GM19025 (cell line): Measurements from ENCODE around the gene MICAL3.

Experiments
- ATAC-seq: cut with Tn5 transposase; IDR thresholded peaks from one replicate; pipeline ENCODE4 v1.9.1; 2021; ENCODE audit warnings: mild to moderate bottlenecking, low read depth, moderate library complexity; ENCODE audit not compliant: unreplicated experiment

The MICAL3 gene

DNA sequence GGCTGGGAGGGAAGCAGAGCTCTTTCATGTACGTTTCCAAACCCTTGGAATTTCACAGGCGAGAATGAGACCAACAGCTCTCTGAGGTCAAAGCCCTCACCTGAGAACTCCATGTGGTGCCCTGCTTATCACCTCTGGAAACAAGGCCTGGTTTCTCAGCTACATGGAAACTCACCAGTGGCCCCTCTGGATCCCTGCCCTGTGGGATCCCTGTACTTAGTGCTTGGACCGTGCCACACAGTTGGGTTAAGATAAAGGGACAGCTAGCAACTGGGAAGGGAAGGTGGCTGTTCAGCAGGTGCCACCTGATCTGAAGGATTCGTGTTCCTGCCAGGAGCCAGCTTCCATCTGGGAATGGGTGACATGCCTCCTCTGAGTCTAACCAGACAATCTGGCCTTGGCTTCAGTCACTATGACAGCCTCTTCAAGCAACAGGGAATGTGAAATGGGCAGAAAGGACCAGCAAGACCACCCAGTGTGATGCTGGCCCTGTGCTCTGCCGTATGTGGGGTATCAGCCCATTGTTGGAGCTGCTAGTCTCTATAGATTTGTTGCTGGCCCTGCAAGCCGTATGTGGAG is 195.8 kb downstream of the MICAL3 start:
- ATAC-seq, result no peak

DNA sequence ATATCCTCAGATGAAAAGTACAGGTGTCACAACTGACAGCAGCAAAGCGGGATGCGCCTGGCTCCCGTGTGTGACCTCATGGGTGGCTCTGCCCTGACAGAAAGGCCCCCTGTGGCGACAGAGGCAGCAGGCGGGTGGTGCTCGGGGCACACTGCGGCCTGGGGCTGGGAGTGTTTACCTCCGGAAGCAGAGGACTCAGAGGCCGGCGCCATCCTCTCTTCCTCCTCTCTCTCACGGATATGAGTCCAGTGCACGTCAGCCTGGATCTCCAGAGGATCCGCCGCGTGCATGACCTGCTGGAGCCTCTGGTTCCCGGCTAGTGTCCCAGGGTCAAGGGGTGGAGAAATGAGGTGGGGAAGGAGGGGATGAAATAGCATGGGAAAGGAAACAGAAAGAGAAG is 196.9 kb downstream of the MICAL3 start:
- ATAC-seq, result no peak

DNA sequence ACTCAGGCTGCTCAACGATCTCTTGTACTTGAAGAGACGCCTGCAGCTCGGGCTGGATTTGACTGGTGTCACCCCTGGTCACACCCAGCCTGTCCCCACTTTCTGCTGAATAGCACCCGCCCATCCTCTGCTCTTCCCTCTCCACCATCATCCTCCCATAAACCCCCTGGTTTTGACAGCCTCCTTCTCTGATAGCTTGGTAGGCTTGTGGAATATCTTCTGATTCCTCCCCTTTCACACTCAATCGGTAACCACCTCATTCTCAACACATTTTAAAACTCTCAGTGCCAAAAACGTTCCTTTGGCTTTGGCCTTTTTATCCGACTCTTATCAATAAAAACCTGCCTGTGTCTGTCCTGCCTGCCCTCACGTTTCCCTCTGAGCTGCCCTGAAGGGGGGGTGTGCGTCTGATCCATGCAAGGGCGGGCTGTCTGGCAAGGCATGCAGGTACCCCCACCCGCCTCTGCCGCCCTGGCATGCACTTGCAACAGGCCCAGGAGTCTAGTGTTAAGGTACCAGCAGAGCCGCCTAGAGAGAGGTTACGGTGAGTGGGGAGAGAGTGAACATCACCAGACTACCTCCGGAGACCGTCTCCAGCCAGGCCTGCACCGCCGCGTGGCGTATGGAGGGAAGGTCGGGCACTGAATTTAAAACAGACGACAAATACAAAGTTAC is 198.3 kb downstream of the MICAL3 start:
- ATAC-seq, result no peak

DNA sequence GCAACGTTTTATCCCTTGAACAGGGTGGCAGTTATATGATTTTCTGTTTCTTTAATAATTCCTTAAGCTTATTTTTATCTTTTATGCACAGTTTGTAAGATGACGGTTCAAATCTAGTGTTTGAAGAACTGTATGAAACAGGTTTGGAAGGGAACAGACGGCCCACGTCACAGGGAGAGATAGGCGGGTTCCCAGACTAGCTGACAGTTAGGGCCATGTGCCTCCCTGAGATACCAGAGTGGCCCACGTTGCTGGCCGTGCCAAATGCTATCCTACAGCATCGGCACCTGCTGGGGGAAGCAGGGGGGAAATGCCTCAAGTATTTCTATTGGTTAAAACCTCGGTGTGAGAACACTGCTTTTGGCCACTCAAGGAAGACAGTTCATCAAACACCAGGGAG is 199.9 kb downstream of the MICAL3 start:
- ATAC-seq, result no peak

DNA sequence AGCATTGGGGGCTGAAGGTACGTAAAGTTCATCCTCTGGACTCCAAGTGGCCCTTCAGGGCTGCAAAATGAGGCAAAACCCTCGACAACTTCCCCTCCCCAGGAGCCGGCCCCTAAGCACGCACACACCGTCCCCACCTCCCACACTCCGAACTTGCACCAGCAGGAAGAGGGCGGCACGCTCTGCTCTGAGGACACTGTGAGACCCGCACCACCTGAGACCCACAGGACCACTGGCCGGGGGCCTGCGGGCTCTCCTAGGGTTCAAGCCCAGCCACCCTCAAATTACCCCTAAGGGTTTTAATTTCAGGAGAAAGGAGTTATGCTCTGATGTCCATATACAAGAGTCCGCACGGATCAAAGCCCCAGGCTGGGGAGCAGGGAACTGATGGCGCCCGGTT is 200.4 kb downstream of the MICAL3 start:
- no peak for ATAC-seq

DNA sequence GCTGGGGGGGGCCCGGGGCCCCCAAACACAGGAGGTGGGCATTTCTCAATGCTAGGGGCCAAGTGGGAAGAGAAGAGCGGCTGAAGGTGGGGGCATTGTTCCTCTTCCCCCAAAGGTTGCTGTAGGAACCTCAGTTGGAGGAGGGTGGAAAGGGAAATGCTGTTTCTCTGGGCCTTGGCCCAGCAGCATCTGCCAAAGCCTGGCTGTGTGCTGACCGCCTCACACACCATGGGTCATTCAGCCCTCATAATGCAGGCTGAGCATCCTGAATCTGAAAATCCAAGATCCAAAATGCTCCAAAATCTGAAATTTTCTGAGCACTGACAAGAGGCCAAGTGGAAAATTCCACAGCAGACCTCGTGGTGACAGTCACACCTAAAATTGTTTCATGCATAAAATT is 201.1 kb downstream of the MICAL3 start:
- ATAC-seq, result no peak

DNA sequence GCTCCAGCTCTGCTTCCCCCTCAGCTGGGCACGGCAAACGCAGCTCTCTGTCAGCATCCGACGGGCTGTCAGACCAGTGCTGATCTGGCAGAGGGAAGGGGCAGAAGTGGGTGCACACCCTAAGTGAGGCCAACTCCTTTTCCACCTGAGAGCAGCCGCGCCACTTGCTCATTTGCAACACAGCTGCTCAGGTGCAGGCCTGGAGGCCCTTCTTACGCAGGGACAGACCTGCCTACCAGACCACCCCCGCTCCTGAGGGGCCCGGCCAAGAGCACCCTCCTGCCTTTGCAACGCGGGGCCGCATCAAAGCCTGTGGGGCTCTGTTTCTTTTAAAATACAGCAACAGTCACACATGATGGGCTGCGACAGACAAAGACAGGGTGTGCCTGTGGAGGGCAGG is 202.3 kb downstream of the MICAL3 start:
- ATAC-seq, result no peak

DNA sequence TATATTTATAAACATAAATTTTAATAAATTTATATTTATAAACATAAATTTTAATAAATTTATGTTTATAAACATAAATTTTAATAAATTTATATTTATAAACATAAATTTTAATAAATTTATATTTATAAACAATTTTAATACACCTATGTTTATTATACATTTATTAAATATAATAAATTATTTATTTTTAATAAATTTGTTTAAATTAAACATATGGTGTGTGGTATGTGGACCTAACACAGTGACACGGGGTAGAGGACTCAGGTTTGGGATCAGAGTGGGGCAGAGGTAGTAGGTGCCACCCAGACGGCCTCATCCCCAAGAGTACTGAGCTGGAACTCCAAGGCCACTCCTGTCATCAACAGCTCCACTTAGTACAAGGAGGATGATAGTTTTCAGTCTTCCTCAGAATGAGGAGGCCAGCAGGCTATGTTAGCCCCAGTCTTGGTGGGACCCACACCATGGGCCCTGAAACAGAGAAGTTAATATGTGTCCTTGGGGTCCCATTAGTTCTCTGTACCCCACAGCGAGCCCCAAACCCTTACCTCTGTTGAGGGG is 203.4 kb downstream of the MICAL3 start:
- no peak for ATAC-seq

DNA sequence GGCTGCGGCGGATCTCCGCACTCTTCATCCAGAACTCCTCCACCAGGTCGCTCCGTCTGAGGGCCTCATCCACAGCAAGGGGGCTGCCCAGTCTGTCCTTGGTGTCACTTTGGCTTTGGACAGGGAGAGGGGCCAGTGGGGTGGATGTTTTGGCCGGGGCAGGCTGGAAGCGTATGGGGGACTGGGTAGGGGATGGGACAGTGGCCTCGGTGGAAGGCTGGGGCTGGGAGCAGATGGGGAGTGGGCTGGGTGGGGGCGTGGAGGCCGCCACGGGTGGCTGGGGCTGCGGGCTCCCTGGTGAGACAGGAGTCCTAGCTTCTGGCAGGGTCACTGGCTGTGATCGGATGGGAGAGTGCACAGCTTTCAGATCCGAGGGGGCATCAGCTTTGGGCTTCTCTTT is 205.7 kb downstream of the MICAL3 start:
- ATAC-seq, result no peak

DNA sequence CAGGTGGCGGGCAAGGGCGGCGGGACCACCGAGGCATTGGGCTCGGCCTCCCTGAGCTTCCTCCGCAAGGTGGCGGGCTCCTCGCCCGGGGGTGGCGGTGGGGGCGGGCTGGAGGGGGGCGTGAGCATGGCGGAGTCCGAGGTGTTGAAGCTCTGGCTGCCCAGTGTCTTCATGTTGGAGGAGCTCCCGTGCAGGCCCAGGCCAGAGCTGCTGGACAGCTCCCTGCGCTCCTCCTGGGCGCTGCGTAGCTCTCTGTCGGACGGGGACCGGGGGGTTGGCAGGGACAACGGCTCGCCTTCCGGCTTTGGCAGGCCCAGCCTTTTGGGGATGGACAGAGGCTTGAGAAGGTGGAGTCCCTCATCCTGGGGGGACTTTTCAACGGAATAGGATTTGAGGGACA is 206.2 kb downstream of the MICAL3 start:
- no peak for ATAC-seq

DNA sequence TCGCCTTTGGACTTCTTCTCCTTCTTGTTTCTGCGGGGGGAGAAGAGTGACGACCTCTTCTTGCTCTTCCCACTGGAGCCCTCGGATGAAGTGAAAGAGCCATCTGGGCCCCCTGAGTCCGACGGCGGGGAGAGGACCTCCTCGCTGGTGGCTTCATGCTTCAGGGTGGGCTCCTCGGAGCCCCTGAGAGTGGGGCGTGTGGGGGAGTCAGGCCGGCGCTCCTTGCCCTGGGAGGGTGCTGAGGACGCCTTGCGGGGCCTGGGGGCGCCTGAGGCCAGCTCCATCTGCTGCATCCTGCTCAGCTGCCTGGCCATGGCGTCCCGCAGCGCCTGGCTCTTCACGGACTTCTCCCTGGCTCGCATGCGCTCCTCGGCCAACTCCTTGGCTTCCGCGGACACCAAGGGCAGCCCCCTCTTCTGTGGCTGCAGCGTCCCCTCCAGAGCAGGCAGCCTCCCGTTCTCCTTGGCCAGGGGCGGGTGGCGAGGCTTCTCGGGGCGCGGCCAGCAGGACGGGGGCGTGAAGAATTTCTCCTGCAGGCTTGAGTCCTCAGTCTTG is 206.8 kb downstream of the MICAL3 start:
- ATAC-seq, result no peak

DNA sequence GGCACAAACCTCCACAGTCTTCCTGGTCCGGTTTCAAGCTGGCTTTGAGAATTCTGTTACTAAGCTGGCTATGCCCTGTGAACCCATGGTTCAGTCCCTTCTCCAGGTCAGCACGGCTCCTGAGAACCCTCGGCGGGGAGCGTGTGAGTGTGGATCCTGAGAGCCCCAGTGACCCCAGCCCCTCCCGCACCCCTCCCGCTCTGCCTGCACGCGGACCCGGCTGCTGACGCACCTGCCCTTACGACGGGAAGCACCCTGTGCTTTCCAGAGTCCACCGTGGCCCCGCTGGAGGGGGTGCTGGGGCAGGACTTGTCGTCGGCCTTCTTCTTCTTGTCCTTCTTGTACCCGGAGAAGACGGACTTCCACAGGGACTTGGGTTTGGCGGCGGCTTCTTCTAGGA is 207.3 kb downstream of the MICAL3 start:
- ATAC-seq, result no peak

DNA sequence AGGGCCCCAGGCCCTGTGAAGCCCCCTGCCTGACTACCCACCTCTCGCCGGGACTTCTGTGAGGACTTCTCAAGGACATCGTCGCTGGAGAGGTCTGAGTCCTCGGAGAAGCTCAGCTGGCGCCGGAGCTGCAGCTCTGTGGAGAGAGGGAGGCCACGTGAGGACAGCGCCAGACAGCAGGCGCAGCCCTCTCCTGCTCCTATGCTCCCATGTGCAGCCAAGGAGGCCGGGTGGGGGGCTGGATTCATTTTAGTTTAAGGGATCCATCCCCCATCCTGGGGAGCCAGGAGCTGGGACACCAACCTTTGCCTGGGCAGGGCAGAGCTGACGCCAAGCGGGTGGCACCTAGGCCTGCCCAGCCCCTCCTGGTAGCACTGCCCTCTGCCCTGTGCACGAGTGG is 207.7 kb downstream of the MICAL3 start:
- no peak for ATAC-seq

DNA sequence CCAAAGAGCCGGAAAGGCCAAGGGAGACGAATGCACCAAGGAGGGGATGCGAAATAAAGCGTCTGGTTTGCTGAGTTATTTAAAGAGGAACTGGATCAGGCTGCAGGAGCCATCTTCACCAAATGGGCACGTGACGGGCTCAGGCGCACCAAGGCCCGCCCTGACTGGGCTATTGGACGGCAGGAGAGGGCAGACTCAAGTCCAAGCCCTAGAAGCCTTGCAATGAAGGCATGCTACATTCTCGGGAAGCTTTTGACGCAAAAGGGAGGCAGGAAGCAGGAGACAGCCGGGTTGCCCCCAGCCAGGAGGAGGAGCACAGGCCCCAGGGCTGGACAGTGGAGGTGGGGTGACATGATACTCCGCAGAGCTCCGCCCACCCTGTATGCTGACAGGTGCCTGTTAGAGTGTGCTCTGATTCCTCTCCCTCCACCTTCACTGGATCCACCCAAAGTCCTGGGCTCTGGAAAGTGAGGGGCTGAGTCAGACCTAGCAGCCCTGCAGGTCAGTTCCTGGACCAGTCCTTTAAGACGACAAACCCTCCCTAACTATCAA is 208.6 kb downstream of the MICAL3 start:
- ATAC-seq, result no peak

DNA sequence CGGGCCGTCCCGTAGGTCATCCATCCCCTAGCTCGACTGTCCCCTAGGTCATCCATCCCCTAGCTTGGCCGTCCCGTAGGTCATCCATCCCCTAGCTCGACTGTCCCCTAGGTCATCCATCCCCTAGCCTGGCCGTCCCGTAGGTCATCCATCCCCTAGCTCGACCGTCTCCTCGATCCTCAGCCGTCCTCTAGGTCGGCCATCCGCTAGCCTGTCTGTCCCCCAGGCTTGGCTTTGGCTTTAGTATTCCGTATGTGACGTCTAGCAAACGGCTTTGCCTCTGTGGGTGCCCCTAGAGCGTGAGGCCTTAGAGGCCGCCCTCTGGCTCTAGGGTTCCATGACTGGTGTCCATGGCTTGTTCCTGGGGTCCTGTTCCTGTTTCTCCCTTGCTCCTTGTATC is 209.5 kb downstream of the MICAL3 start:
- no peak for ATAC-seq

DNA sequence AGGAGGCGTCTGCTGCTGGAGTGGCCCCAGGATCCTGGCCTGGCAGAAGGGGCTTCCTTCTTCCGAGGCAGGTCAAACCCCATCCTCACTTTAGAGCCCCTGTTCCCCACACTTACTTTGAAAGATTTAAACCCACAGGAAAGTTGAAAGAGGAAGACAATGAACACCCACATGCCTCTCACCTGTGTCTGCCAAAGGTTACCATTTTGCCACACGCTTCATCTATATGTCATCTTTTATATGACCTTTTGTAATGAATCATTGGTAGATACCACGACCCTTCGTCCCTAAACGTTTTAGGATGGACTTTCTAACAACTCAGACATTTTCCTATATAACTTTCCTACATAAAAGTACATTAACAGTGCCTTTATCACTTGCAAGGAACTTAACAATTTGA is 210.3 kb downstream of the MICAL3 start:
- no peak for ATAC-seq

DNA sequence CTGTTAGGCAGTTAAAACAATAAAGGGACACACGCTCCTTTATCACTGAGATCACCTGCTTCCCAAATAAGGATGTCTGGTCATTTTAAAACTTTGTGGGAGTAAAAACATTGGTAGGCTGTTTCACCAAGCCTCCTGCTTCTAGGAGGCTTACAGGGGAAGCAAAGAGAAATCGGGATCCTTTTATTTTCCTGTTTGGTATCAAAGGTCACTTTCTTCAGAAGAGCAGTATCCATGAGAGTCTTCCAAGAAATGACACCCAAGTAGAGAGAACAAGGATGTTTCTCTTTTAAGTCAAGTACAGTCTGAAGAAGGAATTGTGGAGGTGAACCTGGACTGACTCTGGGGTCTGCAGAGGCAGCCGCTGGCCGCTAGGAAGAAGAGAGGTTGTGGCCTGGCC is 213.2 kb downstream of the MICAL3 start:
- ATAC-seq, result no peak

DNA sequence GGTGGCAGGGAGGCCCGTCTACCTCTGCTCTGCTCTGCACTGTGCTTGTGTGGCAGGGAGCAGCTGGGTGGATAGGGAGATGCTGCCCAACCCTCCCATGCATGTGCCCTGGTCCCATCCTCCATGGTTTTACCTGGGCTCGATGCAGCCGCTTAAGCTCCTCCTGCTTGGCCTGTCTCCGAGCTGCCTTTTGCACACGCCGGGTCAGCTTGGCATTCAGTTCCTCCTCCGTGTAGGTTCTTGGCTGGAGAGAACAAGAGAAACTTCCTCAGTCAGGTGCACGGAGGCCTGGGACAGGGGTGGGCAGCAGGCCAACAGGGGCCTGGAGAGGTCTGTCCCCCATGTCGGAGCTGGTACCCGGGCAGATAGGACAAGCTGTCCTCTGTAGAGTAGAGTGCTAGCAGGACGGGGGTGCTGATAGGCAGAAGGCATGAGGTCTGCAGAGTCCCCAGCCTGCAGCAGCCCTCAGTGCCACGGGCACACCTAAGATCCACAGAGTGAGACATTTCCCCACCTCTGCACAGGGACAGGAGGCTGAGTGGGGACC is 213.7 kb downstream of the MICAL3 start:
- ATAC-seq, result no peak

DNA sequence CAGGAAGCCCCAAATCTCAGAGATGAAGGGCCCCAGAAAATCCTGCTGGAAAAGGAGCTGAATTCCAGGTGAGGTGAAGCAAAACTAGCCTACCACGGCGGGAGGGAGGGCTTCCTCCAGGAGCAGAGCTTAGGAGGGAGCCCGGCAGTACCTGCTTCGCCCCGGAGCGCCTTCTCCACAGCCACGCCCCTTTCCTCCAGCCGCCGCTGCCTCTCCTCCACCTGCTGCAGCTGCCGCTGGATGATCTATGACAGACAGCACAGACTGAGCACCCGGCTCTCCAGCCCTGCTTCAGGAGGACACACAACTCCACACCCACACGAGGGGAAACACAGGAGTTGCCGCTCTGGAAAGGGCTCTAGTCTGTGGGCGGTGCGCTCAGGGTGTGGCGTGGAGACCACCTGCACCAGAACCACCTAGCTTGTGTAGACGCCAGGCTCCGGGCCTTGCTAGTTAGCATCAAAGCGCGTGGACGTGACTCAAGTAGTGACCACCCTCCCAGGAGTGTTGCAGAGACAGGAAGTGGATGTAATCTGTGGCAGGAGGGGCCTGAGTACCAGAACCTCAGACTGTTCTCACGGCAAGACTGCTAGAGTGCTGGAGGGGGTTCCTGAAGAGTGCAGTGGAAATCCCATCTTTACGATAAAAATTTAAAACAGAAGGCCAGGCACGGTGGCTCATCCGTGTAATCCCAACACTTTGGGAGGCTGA is 215.5 kb downstream of the MICAL3 start:
- ATAC-seq, result no peak

DNA sequence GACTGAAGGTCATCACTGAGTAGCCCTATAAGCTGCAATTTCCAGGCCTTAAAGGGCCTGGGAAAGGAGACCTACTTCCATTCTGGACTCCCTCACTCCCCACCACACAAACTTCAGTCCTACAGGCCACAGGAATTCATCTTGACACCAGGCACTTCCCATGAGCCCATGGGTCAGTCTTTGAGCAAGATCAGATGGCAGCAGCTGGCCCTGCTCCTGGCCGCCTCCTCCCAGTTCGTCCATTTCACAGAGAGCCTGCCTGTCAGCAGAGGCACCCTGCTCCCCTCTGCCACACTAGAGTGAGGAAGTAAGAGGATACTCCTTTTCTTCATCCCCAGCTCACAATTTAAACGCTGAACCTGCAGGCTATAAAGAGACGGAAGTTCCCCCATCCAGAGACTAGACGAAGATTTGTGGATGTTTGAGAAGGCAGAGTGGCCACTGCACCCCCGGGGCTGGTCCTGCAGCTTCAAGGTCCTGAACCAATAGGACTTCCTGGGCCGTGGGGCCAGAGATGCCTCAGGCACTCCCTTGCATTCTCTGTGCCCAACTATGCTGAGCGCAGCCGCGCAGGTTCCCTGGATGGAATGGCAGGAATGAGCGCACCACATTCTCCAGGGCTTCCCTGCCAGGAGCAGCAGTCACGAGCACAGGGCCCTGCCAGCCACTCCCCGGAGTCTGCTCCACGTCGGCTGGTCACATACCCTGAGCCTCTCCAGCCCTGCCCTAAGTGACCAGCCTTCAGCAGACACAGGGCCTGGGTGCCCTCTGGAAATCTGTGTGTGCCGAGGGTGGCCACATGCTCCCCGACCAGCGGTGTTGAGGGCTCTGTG is 216.6 kb downstream of the MICAL3 start:
- ATAC-seq, result no peak
